Esophagus muscularis mucosa (tissue), 4 donors: ENCODE measurements around the gene GTF2F2. TPM values are rescaled to one million over a fixed set of nuclear protein-coding genes. Genes with fewer than 3 reads are reported as not detected.

Experiments used
- DNase-seq: peaks from one replicate; pipeline ENCODE4 v3.0.0-alpha.2; 2017; ENCODE audit errors: extremely low spot score
- H3K27ac ChIP-seq, 4 donors: fragments of 200-600 bp; sonication (generic); replicated peaks in 1 of 4; 1 replicate in 3 of 4; 2 replicates in 1 of 4; pipeline ENCODE4 v1.5.1; 2016 to 2019; ENCODE audit warnings: mild to moderate bottlenecking in 1 of 4
- H3K27me3 ChIP-seq, 4 donors: fragments of 200-600 bp; sonication (generic); one replicate each; pipeline versions ENCODE4 v1.5.1 to v1.6.0; 2016 to 2019
- H3K36me3 ChIP-seq, 4 donors: fragments of 200-600 bp; sonication (generic); one replicate each; pipeline ENCODE4 v1.5.1; 2016 to 2019
- H3K4me1 ChIP-seq, 4 donors: fragments of 200-600 bp; sonication (generic); one replicate each; pipeline ENCODE4 v1.5.1; 2016 to 2019
- H3K4me3 ChIP-seq, 4 donors: fragments of 200-600 bp; sonication (generic); 1 replicate in 2 of 4; 2 replicates in 2 of 4; pipeline ENCODE4 v1.5.1; 2016 to 2019; ENCODE audit warnings: mild to moderate bottlenecking in 4 of 4, moderate library complexity in 1 of 4
- H3K9me3 ChIP-seq, 4 donors: fragments of 200-600 bp; sonication (generic); 1 replicate in 3 of 4; 2 replicates in 1 of 4; pipeline ENCODE4 v1.5.1; 2016 to 2019
- EP300 ChIP-seq: sonication (generic); formaldehyde crosslinking; IDR thresholded peaks from one replicate; pipeline ENCODE4 v1.6.1; 2017; ENCODE audit warnings: antibody characterized with exemption
- POLR2A ChIP-seq: fragments of 450-650 bp; IDR thresholded peaks from one replicate; pipeline ENCODE4 v1.6.1; 2017; ENCODE audit warnings: antibody characterized with exemption, moderate library complexity, mild to moderate bottlenecking, low read depth
- POLR2AphosphoS5 ChIP-seq, 2 donors: sonication (generic); formaldehyde crosslinking; IDR thresholded peaks; one replicate each; pipeline ENCODE4 v1.6.1; 2017; ENCODE audit warnings: antibody characterized with exemption in 2 of 2
- WGBS: methylation state at CpG from one replicate; pipeline ENCODE4 v1.1.5; 2018; 5-methylcytosine and 5-hydroxymethylcytosine counted together
- intact Hi-C: fragments of 100-400 bp; cut with DNase I; formaldehyde crosslinking; loops from one replicate; pipeline ENCODE4 v1.15.1; 2023
- small RNA-seq, 3 donors: library from RNA; depleted of rRNA; stranded (forward); fragments of <200 nt; gene quantifications; one replicate each; pipeline ENCODE3, GENCODE V24; 2016
- total RNA-seq, 4 donors: library from RNA; depleted of rRNA; stranded (reverse); fragments of >200 nt; gene quantifications; one replicate each; pipeline versions ENCODE4 v1.1.0 to v1.2.1, GENCODE V29; 2016
- TF ChIP-seq, protein P1 (sequence below), 3 experiments: fragments of 200-600 bp in 2 of 3; fragments of 450-650 bp in 1 of 3; sonication (generic) in 2 of 3; IDR thresholded peaks; one replicate each; pipeline ENCODE4 v1.5.1; 2017 to 2019; ENCODE audit warnings: antibody characterized with exemption in 3 of 3, mild to moderate bottlenecking in 2 of 3, moderate library complexity in 1 of 3

The GTF2F2 gene
- total RNA-seq, 4 donors from 2014 or later = 12.9 to 15.1 (median 14.6) TPM

DNA sequence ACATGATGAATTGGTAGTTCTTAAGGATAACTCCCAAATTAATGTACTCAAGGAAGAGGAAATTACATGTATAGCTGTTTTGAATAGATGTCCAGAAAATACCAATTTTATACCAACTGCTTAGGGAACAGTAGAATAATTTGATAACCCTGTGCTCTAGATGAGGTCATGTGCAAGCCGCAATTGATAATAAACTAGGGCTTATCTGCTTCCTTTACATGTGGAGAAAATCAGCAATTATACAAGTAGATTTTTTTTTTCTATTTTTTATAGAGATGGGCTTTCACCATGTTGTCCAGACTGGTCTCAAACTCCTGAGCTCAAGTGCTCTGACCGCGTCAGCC is 211.4 kb downstream of the GTF2F2 start:
- Histone ChIP-seq H3K9me3 (no peaks in the 10 kb centered on the region), H3K4me3 (no peak overlapping the region), H3K27ac (peak overlapping the region in 2 of 4 donors; percentile 22 to 43), H3K36me3 (peaks cover 11 to 37% (median 21%) of the 10 kb centered on the region in 4 donors), H3K4me1 (peaks cover 63 to 84% (median 71%) of the 10 kb centered on the region in 4 donors), H3K27me3 (no peaks in the 10 kb centered on the region)
- DNase-seq = no peak
- intact Hi-C loops = no loop called here
- TF ChIP-seq, protein P1, sequence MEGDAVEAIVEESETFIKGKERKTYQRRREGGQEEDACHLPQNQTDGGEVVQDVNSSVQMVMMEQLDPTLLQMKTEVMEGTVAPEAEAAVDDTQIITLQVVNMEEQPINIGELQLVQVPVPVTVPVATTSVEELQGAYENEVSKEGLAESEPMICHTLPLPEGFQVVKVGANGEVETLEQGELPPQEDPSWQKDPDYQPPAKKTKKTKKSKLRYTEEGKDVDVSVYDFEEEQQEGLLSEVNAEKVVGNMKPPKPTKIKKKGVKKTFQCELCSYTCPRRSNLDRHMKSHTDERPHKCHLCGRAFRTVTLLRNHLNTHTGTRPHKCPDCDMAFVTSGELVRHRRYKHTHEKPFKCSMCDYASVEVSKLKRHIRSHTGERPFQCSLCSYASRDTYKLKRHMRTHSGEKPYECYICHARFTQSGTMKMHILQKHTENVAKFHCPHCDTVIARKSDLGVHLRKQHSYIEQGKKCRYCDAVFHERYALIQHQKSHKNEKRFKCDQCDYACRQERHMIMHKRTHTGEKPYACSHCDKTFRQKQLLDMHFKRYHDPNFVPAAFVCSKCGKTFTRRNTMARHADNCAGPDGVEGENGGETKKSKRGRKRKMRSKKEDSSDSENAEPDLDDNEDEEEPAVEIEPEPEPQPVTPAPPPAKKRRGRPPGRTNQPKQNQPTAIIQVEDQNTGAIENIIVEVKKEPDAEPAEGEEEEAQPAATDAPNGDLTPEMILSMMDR (IDR thresholded peaks at IDR 0.05) = no peak
- TF ChIP-seq POLR2A (no peak), EP300 (no peak), POLR2AphosphoS5 (IDR thresholded peaks at IDR 0.05) (no peak)
- WGBS = 65% methylated on average over 3 of the region's 3 CpGs

DNA sequence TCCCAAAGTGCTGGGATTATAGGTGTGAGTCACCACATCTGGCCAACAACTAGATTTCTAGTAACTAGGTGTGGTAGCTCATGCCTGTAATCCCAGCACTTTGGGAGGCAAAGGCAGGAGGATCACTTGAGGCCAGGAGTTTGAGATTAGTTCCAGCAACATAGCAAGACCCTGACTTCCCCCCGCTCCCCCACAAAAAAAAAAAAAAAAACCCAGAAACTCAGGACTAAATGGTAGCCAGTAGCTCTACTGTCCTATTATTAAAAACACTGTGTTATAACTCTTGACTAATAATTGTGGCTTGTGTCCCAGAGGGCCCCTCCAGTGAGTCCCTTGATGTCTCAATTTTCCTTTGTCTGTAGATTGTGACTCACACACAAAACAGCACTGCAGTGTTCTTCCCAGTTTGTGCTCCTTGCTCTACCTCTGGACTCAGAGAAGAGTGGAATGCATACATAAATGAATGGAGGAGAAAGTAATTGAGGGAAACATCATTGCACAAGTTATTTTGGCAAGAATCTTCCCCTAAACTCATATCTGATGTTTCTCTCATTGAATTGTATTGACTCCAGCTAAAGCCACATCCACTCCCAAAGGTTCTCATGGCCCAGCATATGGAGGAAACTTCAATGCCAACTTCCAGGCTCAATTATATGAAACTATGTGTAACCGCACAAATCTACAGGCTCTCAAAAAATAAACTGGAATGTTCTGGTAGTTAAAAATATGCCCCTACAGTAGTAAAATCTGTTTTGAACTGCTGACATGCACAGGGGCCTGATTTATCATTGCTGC is 211.9 kb downstream of the GTF2F2 start:
- TF ChIP-seq, protein P1 (IDR thresholded peaks at IDR 0.05) = no peak
- TF ChIP-seq POLR2A (no peak), EP300 (no peak)
- Histone ChIP-seq H3K4me1 (peaks cover 67 to 87% (median 76%) of the 10 kb centered on the region in 4 donors), H3K27me3 (no peaks in the 10 kb centered on the region), H3K36me3 (peaks cover 17 to 43% (median 27%) of the 10 kb centered on the region in 4 donors), H3K27ac (peak overlapping the region in 2 of 4 donors; percentile 22 to 43), H3K4me3 (no peak overlapping the region), H3K9me3 (no peaks in the 10 kb centered on the region)
- WGBS = 79% methylated on average over 2 of the region's 2 CpGs
- intact Hi-C loops = no loop called here
- no peak for DNase-seq

DNA sequence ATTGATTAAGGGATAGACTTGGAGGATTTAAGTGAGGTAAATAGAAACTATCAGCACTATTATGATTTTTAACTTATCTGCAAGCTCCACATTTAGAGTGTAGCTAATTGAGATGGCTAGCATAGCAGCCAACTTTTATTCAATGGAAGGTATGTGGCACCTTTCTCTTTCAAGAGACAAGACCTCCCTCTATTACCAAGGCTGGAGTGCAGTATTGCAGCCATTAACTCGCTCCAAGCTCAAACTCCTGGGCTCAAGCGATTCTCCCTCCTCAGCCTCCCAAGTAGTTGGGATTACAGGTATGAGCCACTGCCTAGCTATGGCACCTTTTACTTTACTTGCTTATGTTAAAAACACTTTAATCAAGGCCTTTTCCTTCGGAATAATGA is 212.5 kb downstream of the GTF2F2 start:
- H3K9me3 ChIP-seq = no peaks in the 10 kb centered on the region
- peaks cover 23 to 49% (median 33%) of the 10 kb centered on the region in 4 donors for H3K36me3 ChIP-seq
- 93% methylated on average over 3 of the region's 3 CpGs for WGBS
- TF ChIP-seq POLR2AphosphoS5 (IDR thresholded peaks at IDR 0.05) = no peak
- TF ChIP-seq, protein P1 (IDR thresholded peaks at IDR 0.05) = no peak
- no peak for TF ChIP-seq POLR2A
- no peak for TF ChIP-seq EP300
- H3K27ac ChIP-seq = peak overlapping the region in 1 of 4 donors; percentile 43
- no peaks in the 10 kb centered on the region for H3K27me3 ChIP-seq
- DNase-seq = no peak
- peaks cover 73 to 91% (median 81%) of the 10 kb centered on the region in 4 donors for H3K4me1 ChIP-seq
- intact Hi-C loops = no loop called here
- H3K4me3 ChIP-seq = no peak overlapping the region

DNA sequence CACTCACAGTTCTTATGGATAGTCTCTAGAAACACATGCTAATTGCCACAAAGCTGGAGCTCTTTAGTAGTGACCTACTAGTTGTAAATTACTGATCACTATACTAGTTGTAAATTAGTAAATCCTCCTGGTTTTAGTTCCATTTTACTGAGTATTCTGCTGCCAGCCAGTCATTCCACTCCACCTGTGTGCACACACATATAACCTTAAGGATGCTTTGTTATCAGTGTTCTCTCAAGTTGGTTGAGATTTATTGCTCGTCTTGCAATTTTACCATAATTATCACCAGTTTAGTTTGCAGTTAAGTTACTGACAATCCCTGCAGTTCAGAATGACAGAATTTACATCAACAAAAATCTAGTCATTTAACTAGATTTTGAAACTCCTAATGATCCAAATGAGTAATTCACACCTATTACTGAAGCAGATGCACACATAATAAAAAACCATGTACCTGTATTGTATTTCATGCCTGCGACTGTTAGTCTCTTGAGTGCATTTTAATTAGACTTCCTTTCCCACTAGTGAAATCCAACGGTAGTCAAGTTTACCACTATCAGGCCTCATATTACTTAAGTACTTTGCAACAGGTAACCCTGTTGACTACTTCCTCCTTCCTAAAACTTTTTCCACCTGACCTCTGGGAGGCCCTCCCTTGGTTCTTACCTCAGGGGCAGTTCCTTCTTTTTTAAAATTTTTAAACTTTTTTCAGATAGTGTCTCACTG is 213.1 kb downstream of the GTF2F2 start:
- no peak for DNase-seq
- TF ChIP-seq, protein P1 (IDR thresholded peaks at IDR 0.05) = no peak
- TF ChIP-seq POLR2AphosphoS5 (IDR thresholded peaks at IDR 0.05) (no peak), POLR2A (no peak), EP300 (no peak)
- intact Hi-C loops = no loop called here
- Histone ChIP-seq H3K27ac (peak overlapping the region in 2 of 4 donors; percentile 48 to 55), H3K27me3 (no peaks in the 10 kb centered on the region), H3K9me3 (no peaks in the 10 kb centered on the region), H3K4me3 (no peak overlapping the region), H3K4me1 (peaks cover 78 to 91% (median 85%) of the 10 kb centered on the region in 4 donors), H3K36me3 (peaks cover 29 to 55% (median 39%) of the 10 kb centered on the region in 4 donors)
- whole genome bisulfite sequencing = 85% methylated on average over 3 of the region's 3 CpGs

Small RNA genes within 50 kb of the gene (small RNA-seq; reads per million reads assigned to genes)
- 0 reads per million in 3 donors for gene AL138693.1
- 0 reads per million in 3 donors for gene AL138963.2

Other genes starting within 250 kb of the GTF2F2 start
- 1 to 10 TPM; 3.3 to 4.2 (median 3.9) TPM for gene NUFIP1, start 131.0 kb upstream of the GTF2F2 start, total RNA-seq
- 10 to 100 TPM; 19.0 to 27.4 (median 23.9) TPM for gene GPALPP1, start 131.0 kb upstream of the GTF2F2 start, total RNA-seq
- gene KCTD4, start 80.5 kb downstream of the GTF2F2 start, total RNA-seq = not detected
- 1,000 to 10,000 TPM; 1,985 to 5,244 (median 2,921) TPM for gene TPT1, start 220.7 kb downstream of the GTF2F2 start, total RNA-seq